Nephron (organoid): ENCODE data around the gene STAC2.
A peak's percentile ranks its signal among the peaks of the same experiment; 100 is the strongest.

ENCODE experiments used
- H3K27ac Mint-ChIP-seq, 3 experiments: 2 replicates each; pipeline ENCODE4 v1.8.0; 2020; ENCODE audit warnings: mixed read lengths in 3 of 3, mild to moderate bottlenecking in 2 of 3, moderate library complexity in 1 of 3
- H3K27me3 Mint-ChIP-seq: 2 replicates; pipeline ENCODE4 v1.8.0; 2021; ENCODE audit warnings: low read depth, mild to moderate bottlenecking, moderate library complexity, mixed read lengths
- H3K36me3 Mint-ChIP-seq: 2 replicates; pipeline ENCODE4 v1.8.0; 2020; ENCODE audit warnings: low read depth, mixed read lengths
- H3K4me1 Mint-ChIP-seq: 2 replicates; pipeline ENCODE4 v1.8.0; 2020; ENCODE audit warnings: mixed read lengths
- H3K4me3 Mint-ChIP-seq, 3 experiments: 2 replicates each; pipeline ENCODE4 v1.8.0; 2020; ENCODE audit warnings: mild to moderate bottlenecking in 3 of 3, mixed read lengths in 3 of 3, moderate library complexity in 2 of 3
- H3K9me3 Mint-ChIP-seq: 2 replicates; pipeline ENCODE4 v1.8.0; 2020; ENCODE audit warnings: mixed read lengths
- TF ChIP-seq, protein P1 (sequence below), 3 experiments: fragments of 200-600 bp; sonication (generic); IDR thresholded peaks; one replicate each; pipeline ENCODE4 v1.5.0; 2021; ENCODE audit warnings: antibody characterized with exemption in 3 of 3; ENCODE audit not compliant: unreplicated experiment in 3 of 3

Gene STAC2

DNA sequence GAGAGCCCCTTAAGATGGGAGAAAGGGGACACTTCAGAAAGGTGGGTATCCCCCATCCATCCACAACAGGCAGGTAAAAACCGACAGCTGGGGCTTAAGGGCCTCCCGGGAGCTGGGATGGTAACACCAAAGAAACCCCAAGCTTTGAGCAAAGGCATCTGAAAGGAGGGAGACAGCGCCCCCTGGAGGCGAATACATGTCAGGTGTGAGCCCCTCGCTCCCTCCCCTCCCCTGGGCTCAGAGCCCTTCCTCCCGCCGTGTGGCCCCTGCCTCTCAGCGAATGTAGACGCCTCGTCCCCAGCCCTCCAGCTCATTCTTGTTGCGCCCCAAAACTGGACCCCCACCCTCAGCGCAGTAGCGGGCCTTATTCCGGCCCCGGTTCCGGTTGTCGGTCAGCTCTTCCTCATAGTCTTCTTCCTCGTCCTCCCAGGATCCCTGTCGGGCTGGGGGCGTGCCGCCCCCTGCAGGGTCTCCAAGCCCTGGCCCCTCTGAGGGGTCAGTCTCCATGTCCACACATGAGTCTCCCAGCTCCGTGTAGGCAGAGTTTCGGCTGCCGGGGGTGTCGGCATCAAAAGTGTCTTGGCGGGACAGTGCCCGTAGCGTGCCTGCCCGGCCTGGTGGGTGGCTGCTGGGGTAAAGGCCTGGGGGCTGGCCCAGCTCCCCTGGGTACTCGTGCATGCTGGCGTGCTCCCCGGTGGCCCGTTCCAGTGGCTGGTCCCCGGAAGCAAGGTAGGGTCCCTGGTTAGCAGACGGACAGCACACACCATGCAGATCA lies 50.6 kb downstream of the STAC2 start:
- Mint-ChIP-seq H3K27ac (no peak overlapping the region), H3K9me3 (no peaks in the 10 kb centered on the region), H3K4me1 (no peaks in the 10 kb centered on the region), H3K4me3 (no peak overlapping the region), H3K36me3 (peaks cover 28% of the 10 kb centered on the region), H3K27me3 (no peaks in the 10 kb centered on the region)
- TF ChIP-seq, protein P1, sequence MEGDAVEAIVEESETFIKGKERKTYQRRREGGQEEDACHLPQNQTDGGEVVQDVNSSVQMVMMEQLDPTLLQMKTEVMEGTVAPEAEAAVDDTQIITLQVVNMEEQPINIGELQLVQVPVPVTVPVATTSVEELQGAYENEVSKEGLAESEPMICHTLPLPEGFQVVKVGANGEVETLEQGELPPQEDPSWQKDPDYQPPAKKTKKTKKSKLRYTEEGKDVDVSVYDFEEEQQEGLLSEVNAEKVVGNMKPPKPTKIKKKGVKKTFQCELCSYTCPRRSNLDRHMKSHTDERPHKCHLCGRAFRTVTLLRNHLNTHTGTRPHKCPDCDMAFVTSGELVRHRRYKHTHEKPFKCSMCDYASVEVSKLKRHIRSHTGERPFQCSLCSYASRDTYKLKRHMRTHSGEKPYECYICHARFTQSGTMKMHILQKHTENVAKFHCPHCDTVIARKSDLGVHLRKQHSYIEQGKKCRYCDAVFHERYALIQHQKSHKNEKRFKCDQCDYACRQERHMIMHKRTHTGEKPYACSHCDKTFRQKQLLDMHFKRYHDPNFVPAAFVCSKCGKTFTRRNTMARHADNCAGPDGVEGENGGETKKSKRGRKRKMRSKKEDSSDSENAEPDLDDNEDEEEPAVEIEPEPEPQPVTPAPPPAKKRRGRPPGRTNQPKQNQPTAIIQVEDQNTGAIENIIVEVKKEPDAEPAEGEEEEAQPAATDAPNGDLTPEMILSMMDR (IDR thresholded peaks at IDR 0.05; ENCODE audit: unreplicated experiment in 3 of 3), result peak; percentile 85 to 90 (median 86)

DNA sequence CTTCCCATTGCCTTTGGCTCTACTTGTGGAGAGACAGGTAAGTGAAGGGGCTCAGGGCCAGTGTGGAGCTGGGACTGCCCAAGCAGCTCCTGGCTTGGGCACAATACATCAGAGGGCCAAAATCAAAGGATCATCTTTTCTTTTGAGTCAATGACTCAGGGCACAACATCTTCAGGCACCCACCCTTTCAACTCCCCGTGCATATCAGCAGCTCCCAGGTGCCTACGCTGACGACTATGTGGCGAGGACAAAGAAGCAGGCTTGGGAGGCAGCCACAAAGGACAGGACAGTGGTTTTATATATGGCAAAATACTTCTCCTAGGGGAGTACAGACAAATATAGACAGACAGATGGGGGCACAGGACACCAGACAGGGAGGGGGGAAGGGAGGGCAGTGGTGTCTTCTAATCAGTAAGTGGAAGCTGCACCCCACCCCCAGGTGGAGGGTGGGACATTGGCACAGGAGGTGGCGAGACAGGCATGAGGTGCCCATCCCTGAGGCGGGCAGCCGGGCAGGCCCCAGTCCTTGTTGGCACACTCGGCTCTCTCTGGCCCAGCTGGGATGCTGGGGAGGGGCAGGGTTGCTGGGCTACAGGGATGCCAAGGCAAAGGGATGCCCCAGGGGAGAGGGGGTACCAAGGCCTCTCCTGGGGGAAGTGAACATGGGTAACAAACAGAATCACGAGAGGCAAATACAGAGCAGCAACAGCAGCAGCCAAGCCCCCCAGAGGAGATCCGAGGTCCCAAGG lies 52.0 kb downstream of the STAC2 start:
- Mint-ChIP-seq H3K36me3 (peaks cover 26% of the 10 kb centered on the region), H3K9me3 (no peaks in the 10 kb centered on the region), H3K4me1 (no peaks in the 10 kb centered on the region), H3K27me3 (peaks cover 4% of the 10 kb centered on the region), H3K4me3 (no peak overlapping the region), H3K27ac (no peak overlapping the region)
- TF ChIP-seq, protein P1 (IDR thresholded peaks at IDR 0.05; ENCODE audit: unreplicated experiment in 3 of 3), result no peak

DNA sequence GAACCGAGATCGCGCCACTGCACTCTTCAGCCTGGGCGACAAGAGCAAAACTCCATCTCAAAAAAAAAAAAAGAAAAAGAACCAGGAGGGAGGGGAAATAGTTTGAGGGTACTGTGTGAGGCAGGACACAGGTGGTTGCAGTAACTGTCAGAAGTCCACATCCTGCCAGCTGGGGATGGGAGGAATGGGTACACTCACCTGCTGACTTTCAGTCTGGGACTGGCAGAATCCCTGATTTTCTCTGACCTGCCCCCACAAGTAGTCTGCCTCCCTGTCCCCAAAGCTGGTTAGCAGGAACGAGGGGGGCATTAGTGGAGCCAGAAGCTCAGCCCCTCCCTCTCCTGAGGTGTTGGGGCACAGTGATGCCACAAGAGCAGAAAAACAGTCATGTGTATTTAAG lies 52.7 kb downstream of the STAC2 start:
- H3K27me3 Mint-ChIP-seq, result peaks cover 4% of the 10 kb centered on the region
- no peaks in the 10 kb centered on the region for H3K4me1 Mint-ChIP-seq
- no peaks in the 10 kb centered on the region for H3K9me3 Mint-ChIP-seq
- H3K4me3 Mint-ChIP-seq, result no peak overlapping the region
- H3K36me3 Mint-ChIP-seq, result peaks cover 20% of the 10 kb centered on the region
- TF ChIP-seq, protein P1 (IDR thresholded peaks at IDR 0.05; ENCODE audit: unreplicated experiment in 3 of 3), result no peak
- H3K27ac Mint-ChIP-seq, result no peak overlapping the region

DNA sequence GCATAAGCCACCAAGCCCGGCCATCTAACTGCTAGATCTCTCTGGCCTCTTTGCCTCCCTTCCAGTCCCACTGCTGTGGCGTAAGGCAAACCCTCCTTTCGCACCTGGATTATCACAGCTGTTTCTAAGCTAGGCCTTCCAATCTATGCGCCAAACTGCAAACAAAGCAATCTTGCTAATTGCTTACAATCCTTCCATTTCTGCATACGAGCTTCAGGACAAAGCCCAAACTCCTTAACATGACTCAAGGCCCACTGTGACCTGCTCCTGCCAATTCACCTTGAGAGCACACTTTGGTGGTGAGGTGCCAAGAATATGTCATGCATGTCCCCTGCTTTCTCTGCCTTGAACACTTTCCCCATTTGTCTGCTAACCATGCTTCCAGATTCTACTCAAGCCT lies 53.8 kb downstream of the STAC2 start:
- TF ChIP-seq, protein P1 (IDR thresholded peaks at IDR 0.05; ENCODE audit: unreplicated experiment in 3 of 3), result no peak
- Mint-ChIP-seq H3K27me3 (peaks cover 11% of the 10 kb centered on the region), H3K4me3 (no peak overlapping the region), H3K36me3 (peaks cover 9% of the 10 kb centered on the region), H3K27ac (no peak overlapping the region), H3K9me3 (no peaks in the 10 kb centered on the region), H3K4me1 (peaks cover 6% of the 10 kb centered on the region)

DNA sequence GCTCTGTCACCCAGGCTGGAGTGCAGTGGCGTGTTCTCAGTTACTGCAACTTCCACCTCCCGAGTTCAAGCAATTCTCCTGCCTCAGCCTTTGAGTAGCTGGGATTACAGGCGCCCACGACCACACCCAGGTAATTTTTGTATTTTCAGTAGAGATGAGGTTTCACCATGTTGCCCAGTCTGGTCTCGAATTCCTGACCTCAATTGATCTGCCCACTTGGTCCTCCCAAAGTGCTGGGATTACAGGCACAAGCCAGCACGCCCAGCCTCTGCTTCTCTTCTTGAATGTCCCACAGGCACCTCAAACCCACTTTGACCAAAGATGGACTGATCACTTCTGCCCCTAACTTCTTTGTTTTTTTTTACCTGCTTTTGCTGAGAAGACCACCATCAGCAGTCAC lies 55.2 kb downstream of the STAC2 start:
- Mint-ChIP-seq H3K9me3 (no peaks in the 10 kb centered on the region), H3K36me3 (no peaks in the 10 kb centered on the region), H3K27ac (no peak overlapping the region), H3K4me1 (peaks cover 10% of the 10 kb centered on the region), H3K27me3 (peaks cover 24% of the 10 kb centered on the region), H3K4me3 (no peak overlapping the region)
- TF ChIP-seq, protein P1 (IDR thresholded peaks at IDR 0.05; ENCODE audit: unreplicated experiment in 3 of 3), result no peak
